GM12878 (cell line): ENCODE results near the gene TMEM138.

Source experiments
- BRCA1 ChIP-seq: IDR thresholded peaks from 2 replicates; pipeline ENCODE4 v1.6.1; 2011; ENCODE audit warnings: low read depth, low read length, improper control_type of control experiment
- HCFC1 ChIP-seq: fragments of 150-350 bp; IDR thresholded peaks from 2 replicates; pipeline ENCODE4 v1.6.1; 2014; ENCODE audit warnings: low read length
- HDGF ChIP-seq: fragments of 450-650 bp; IDR thresholded peaks from 2 replicates; pipeline ENCODE4 v1.6.1; 2016; ENCODE audit warnings: antibody characterized with exemption
- JUND ChIP-seq: IDR thresholded peaks from 2 replicates; pipeline ENCODE4 v1.6.1; 2012; ENCODE audit warnings: low read depth, mild to moderate bottlenecking, low read length, improper control_type of control experiment, moderate library complexity
- YBX1 ChIP-seq: fragments of 450-650 bp; IDR thresholded peaks from 2 replicates; pipeline ENCODE4 v1.6.1; 2016; ENCODE audit warnings: antibody characterized with exemption
- TF ChIP-seq, protein P1 (sequence below), 3 experiments: IDR thresholded peaks in 2 of 3; conservative IDR thresholded peaks in 1 of 3; 2 replicates each; pipeline ENCODE4 v1.5.1; 2011; ENCODE audit warnings: low read depth in 3 of 3, low read length in 3 of 3, mild to moderate bottlenecking in 3 of 3, control low read depth in 2 of 3, moderate library complexity in 2 of 3, inconsistent platforms in 1 of 3, mixed read lengths in 1 of 3; ENCODE audit not compliant: control insufficient read depth in 2 of 3, insufficient read depth in 1 of 3; ENCODE audit errors: extremely low read depth in 1 of 3
- TF ChIP-seq, protein P2 (sequence below): fragments of 450-650 bp; IDR thresholded peaks from 2 replicates; pipeline ENCODE4 v1.6.1; 2016; ENCODE audit warnings: mild to moderate bottlenecking, moderate library complexity, borderline replicate concordance

DNA sequence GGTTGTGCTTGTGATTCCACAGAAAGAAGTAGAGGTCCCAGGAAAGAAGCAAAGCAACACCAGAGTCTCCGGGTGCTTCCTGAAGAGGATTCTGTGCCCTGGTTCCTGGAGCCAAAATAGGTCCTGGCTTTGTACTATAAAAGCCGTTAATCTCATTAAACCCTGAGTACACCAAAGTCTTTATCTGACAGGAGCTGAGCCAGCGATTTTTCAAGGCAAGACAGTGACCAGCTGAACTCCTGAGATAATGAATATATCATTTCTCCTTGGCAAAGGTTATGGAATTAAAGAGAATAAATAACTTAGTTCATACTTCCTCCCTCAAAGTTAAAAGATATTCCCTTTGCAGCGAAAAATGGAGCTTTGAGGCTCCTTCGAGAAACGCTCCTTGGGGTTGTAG is 5.2 kb downstream of the TMEM138 start:
- TF ChIP-seq BRCA1 (no peak), YBX1 (no peak), HDGF (no peak), HCFC1 (no peak), JUND (no peak)
- TF ChIP-seq, protein P1, sequence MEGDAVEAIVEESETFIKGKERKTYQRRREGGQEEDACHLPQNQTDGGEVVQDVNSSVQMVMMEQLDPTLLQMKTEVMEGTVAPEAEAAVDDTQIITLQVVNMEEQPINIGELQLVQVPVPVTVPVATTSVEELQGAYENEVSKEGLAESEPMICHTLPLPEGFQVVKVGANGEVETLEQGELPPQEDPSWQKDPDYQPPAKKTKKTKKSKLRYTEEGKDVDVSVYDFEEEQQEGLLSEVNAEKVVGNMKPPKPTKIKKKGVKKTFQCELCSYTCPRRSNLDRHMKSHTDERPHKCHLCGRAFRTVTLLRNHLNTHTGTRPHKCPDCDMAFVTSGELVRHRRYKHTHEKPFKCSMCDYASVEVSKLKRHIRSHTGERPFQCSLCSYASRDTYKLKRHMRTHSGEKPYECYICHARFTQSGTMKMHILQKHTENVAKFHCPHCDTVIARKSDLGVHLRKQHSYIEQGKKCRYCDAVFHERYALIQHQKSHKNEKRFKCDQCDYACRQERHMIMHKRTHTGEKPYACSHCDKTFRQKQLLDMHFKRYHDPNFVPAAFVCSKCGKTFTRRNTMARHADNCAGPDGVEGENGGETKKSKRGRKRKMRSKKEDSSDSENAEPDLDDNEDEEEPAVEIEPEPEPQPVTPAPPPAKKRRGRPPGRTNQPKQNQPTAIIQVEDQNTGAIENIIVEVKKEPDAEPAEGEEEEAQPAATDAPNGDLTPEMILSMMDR (IDR thresholded peaks at IDR 0.05 in 2 of 3, conservative IDR thresholded peaks at IDR 0.05 in 1 of 3; ENCODE audit: control insufficient read depth in 2 of 3, extremely low read depth in 1 of 3, insufficient read depth in 1 of 3, low read depth in 3 of 3, low read length in 3 of 3): no peak
- TF ChIP-seq, protein P2, sequence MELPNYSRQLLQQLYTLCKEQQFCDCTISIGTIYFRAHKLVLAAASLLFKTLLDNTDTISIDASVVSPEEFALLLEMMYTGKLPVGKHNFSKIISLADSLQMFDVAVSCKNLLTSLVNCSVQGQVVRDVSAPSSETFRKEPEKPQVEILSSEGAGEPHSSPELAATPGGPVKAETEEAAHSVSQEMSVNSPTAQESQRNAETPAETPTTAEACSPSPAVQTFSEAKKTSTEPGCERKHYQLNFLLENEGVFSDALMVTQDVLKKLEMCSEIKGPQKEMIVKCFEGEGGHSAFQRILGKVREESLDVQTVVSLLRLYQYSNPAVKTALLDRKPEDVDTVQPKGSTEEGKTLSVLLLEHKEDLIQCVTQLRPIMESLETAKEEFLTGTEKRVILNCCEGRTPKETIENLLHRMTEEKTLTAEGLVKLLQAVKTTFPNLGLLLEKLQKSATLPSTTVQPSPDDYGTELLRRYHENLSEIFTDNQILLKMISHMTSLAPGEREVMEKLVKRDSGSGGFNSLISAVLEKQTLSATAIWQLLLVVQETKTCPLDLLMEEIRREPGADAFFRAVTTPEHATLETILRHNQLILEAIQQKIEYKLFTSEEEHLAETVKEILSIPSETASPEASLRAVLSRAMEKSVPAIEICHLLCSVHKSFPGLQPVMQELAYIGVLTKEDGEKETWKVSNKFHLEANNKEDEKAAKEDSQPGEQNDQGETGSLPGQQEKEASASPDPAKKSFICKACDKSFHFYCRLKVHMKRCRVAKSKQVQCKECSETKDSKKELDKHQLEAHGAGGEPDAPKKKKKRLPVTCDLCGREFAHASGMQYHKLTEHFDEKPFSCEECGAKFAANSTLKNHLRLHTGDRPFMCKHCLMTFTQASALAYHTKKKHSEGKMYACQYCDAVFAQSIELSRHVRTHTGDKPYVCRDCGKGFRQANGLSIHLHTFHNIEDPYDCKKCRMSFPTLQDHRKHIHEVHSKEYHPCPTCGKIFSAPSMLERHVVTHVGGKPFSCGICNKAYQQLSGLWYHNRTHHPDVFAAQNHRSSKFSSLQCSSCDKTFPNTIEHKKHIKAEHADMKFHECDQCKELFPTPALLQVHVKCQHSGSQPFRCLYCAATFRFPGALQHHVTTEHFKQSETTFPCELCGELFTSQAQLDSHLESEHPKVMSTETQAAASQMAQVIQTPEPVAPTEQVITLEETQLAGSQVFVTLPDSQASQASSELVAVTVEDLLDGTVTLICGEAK: no peak
